Activated CD8-positive, alpha-beta memory T cell treated with anti-CD3 and anti-CD28 coated beads, Interleukin-2, amount 10 ng/mL, durations not matched to agents 7 days and 5 days (primary cell): ENCODE measurements around the gene CCSER1. TPM values are rescaled to one million over a fixed set of nuclear protein-coding genes. Genes with fewer than 3 reads are reported as not detected.
"Not testable (repeated sequence)": the region's sequence is repeated elsewhere in the genome, so short reads cannot be mapped to it uniquely, and the experiment has no call there.

Experiments
- ATAC-seq: fragments of 150-1000 bp; cut with Tn5 transposase; one replicate; pipeline ENCODE4 v1.10.0; 2021; ENCODE audit warnings: moderate library complexity
- CTCF ChIA-PET: fragments of 350-600 bp; sonication (Branson Sonifier 250); formaldehyde crosslinking; loops from one replicate; lab custom pipeline; 2021; ENCODE audit warnings: antibody characterized with exemption; lab: Charles Lee
- DNase-seq: peaks from one replicate; pipeline ENCODE4 v3.0.0-alpha.2; 2020
- H3K27ac Mint-ChIP-seq: one replicate; pipeline ENCODE4 v1.8.0; 2021; ENCODE audit warnings: mild to moderate bottlenecking, mixed read lengths
- H3K27me3 Mint-ChIP-seq: one replicate; pipeline ENCODE4 v1.8.0; 2021; ENCODE audit warnings: mixed read lengths
- H3K36me3 Mint-ChIP-seq: one replicate; pipeline ENCODE4 v1.8.0; 2021; ENCODE audit warnings: mild to moderate bottlenecking, mixed read lengths
- H3K4me1 Mint-ChIP-seq: one replicate; pipeline ENCODE4 v1.8.0; 2021; ENCODE audit warnings: mixed read lengths
- H3K4me3 Mint-ChIP-seq: one replicate; pipeline ENCODE4 v1.8.0; 2021; ENCODE audit warnings: mild to moderate bottlenecking, moderate library complexity, mixed read lengths
- H3K9me3 Mint-ChIP-seq: one replicate; pipeline ENCODE4 v1.8.0; 2022; ENCODE audit warnings: low read depth, mixed read lengths
- total RNA-seq, 2 experiments: library from RNA; stranded (reverse); gene quantifications; one replicate each; pipeline ENCODE4 v1.2.3, GENCODE V29; 2021

CCSER1 gene
- total RNA-seq, 2 experiments from 2014 or later: 0.16 TPM; not detected in 1

- Mint-ChIP-seq H3K27me3 (no peaks in the 10 kb centered on the region), H3K9me3 (peaks cover 7% of the 10 kb centered on the region), H3K4me1 (no peaks in the 10 kb centered on the region), H3K36me3 (no peaks in the 10 kb centered on the region), H3K4me3 (no peak overlapping the region), H3K27ac (no peak overlapping the region)
- ATAC-seq (no peak), DNase-seq (no peak)
- CTCF ChIA-PET: no interaction called here
These were observed 1085.0 kb downstream of the CCSER1 start for GRCh38 chr4:91212211-91212610.

GRCh38 chr4:91217831-91218403 lies 1090.7 kb downstream of the CCSER1 start:
- CTCF ChIA-PET, ATAC-seq, DNase-seq, H3K9me3 Mint-ChIP-seq, H3K27ac Mint-ChIP-seq, H3K4me1 Mint-ChIP-seq, H3K27me3 Mint-ChIP-seq, H3K4me3 Mint-ChIP-seq, H3K36me3 Mint-ChIP-seq: not testable (repeated sequence)

- ATAC-seq (no peak), DNase-seq (no peak)
- H3K27me3 Mint-ChIP-seq: no peaks in the 10 kb centered on the region
- no peak overlapping the region for H3K27ac Mint-ChIP-seq
- H3K4me3 Mint-ChIP-seq: no peak overlapping the region
- no peaks in the 10 kb centered on the region for H3K4me1 Mint-ChIP-seq
- H3K36me3 Mint-ChIP-seq: no peaks in the 10 kb centered on the region
- CTCF ChIA-PET: no interaction called here
- peaks cover 5% of the 10 kb centered on the region for H3K9me3 Mint-ChIP-seq
These were observed 1093.1 kb downstream of the CCSER1 start for GRCh38 chr4:91220315-91220714.

DNA sequence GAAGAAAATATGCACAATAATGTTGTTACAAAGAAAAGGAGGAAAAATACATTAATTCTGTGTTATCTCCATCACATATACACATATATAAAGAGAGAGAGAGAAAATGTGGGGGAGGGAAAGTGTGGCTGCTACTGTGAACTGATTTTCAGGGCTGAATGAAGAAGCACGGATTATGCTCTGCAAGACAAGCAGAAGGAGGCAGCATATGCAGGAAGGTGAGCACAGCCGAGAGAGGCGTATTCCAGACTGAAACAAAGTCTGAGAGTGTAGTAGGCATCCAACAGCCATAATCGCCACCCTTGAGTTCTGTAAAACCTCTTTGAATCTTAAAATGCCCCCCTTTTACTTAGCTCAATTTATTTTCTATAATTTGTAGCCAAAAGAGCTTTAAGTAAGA lies 1094.8 kb downstream of the CCSER1 start:
- no peaks in the 10 kb centered on the region for H3K36me3 Mint-ChIP-seq
- no peaks in the 10 kb centered on the region for H3K27me3 Mint-ChIP-seq
- CTCF ChIA-PET: no interaction called here
- H3K27ac Mint-ChIP-seq: no peak overlapping the region
- DNase-seq: no peak
- H3K4me1 Mint-ChIP-seq: no peaks in the 10 kb centered on the region
- ATAC-seq: no peak
- H3K9me3 Mint-ChIP-seq: peaks cover 4% of the 10 kb centered on the region
- no peak overlapping the region for H3K4me3 Mint-ChIP-seq

GRCh38 chr4:91226867-91227266 lies 1099.7 kb downstream of the CCSER1 start:
- no peak for DNase-seq
- no peaks in the 10 kb centered on the region for H3K36me3 Mint-ChIP-seq
- no peak for ATAC-seq
- no peak overlapping the region for H3K27ac Mint-ChIP-seq
- no peaks in the 10 kb centered on the region for H3K4me1 Mint-ChIP-seq
- CTCF ChIA-PET: no interaction called here
- no peaks in the 10 kb centered on the region for H3K27me3 Mint-ChIP-seq
- no peak overlapping the region for H3K4me3 Mint-ChIP-seq
- peaks cover 2% of the 10 kb centered on the region for H3K9me3 Mint-ChIP-seq

GRCh38 chr4:91228659-91229058 lies 1101.5 kb downstream of the CCSER1 start:
- H3K4me3 Mint-ChIP-seq: no peak overlapping the region
- H3K36me3 Mint-ChIP-seq: no peaks in the 10 kb centered on the region
- H3K27me3 Mint-ChIP-seq: no peaks in the 10 kb centered on the region
- DNase-seq: no peak
- no peaks in the 10 kb centered on the region for H3K4me1 Mint-ChIP-seq
- H3K27ac Mint-ChIP-seq: no peak overlapping the region
- no peak for ATAC-seq
- H3K9me3 Mint-ChIP-seq: peaks cover 2% of the 10 kb centered on the region
- CTCF ChIA-PET: no interaction called here

- ATAC-seq (no peak), DNase-seq (no peak)
- Mint-ChIP-seq H3K27me3 (no peaks in the 10 kb centered on the region), H3K36me3 (no peaks in the 10 kb centered on the region), H3K27ac (no peak overlapping the region), H3K4me1 (no peaks in the 10 kb centered on the region), H3K4me3 (no peak overlapping the region), H3K9me3 (peaks cover 3% of the 10 kb centered on the region)
- CTCF ChIA-PET: no interaction called here
These were observed 1106.0 kb downstream of the CCSER1 start for GRCh38 chr4:91233164-91233563.

DNA sequence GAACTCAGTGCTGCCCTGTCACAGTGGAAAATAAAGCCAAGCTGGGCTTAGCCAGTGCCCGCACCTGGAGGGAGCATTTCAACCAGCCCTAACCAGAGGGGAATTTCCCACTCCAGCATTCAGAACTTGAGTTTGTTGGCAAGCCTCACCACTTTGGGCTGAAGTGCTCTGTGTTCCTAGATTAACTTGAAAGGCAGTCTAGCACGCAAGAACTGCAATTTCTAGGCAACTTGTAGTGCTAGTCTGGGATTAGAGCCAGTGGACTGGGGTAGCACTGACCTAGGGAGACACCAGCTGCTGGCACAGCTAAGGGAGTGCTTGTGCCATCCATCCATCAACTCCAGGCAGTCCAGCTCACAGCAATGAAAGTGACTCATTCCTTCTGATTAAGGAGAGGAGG lies 1115.9 kb downstream of the CCSER1 start:
- H3K9me3 Mint-ChIP-seq: peaks cover 11% of the 10 kb centered on the region
- CTCF ChIA-PET: no interaction called here
- no peaks in the 10 kb centered on the region for H3K4me1 Mint-ChIP-seq
- H3K27ac Mint-ChIP-seq: no peak overlapping the region
- DNase-seq: no peak
- no peaks in the 10 kb centered on the region for H3K36me3 Mint-ChIP-seq
- H3K27me3 Mint-ChIP-seq: no peaks in the 10 kb centered on the region
- ATAC-seq: no peak
- no peak overlapping the region for H3K4me3 Mint-ChIP-seq

DNA sequence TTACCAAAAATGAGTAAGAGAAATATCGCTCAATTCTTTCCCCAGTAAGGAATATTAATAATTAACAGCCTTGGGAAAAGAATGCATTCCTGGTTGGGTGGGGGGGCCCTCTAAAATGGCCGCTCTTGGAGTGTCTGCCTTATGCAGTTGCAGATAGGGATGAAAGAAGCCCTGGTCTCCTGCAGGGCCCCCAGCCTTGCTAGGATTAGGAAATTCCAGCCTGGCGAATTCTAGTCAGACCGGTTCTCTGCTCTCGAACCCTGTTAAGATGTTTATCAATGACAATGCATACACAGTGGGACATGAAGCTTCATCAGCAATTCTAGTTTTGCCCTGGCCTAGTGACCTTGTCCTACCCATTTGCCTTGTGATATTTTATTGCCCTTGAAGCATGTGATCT lies 1128.8 kb downstream of the CCSER1 start:
- Mint-ChIP-seq H3K4me1 (no peaks in the 10 kb centered on the region), H3K27ac (no peak overlapping the region), H3K9me3 (no peaks in the 10 kb centered on the region), H3K36me3 (no peaks in the 10 kb centered on the region), H3K4me3 (no peak overlapping the region), H3K27me3 (no peaks in the 10 kb centered on the region)
- CTCF ChIA-PET: no interaction called here
- ATAC-seq: no peak
- no peak for DNase-seq

- ATAC-seq (no peak), DNase-seq (no peak)
- H3K9me3 Mint-ChIP-seq: no peaks in the 10 kb centered on the region
- CTCF ChIA-PET: no interaction called here
- H3K4me3 Mint-ChIP-seq: no peak overlapping the region
- H3K27me3 Mint-ChIP-seq: no peaks in the 10 kb centered on the region
- no peaks in the 10 kb centered on the region for H3K36me3 Mint-ChIP-seq
- no peak overlapping the region for H3K27ac Mint-ChIP-seq
- H3K4me1 Mint-ChIP-seq: no peaks in the 10 kb centered on the region
These were observed 1129.6 kb downstream of the CCSER1 start for GRCh38 chr4:91256751-91257150.

- Mint-ChIP-seq H3K9me3 (peaks cover 3% of the 10 kb centered on the region), H3K4me3 (no peak overlapping the region), H3K27me3 (no peaks in the 10 kb centered on the region), H3K27ac (no peak overlapping the region), H3K36me3 (no peaks in the 10 kb centered on the region), H3K4me1 (no peaks in the 10 kb centered on the region)
- DNase-seq (no peak), ATAC-seq (no peak)
- CTCF ChIA-PET: no interaction called here
These were observed 1130.5 kb downstream of the CCSER1 start for GRCh38 chr4:91257721-91258120.

DNA sequence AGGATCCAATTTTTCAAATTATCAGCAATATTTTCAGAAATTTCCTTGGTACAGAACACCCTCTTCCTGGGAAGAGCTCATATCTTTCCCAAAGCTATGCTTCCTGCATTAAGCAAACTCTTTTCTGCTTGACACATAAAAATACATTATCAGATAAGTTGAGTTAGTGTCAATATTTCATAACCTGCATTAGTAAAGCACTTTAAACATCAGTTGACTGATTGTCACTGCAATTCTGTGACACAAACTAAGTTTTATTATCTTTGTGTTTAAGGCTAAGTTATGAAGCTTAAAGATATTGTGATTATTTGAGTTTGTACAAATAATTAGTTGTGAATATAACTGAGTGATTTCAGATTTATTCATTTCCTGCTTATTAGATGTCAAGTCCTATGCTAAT lies 1131.1 kb downstream of the CCSER1 start:
- no peak overlapping the region for H3K4me3 Mint-ChIP-seq
- no peaks in the 10 kb centered on the region for H3K4me1 Mint-ChIP-seq
- no peaks in the 10 kb centered on the region for H3K36me3 Mint-ChIP-seq
- DNase-seq (no peak), ATAC-seq (no peak)
- H3K27ac Mint-ChIP-seq: no peak overlapping the region
- no peaks in the 10 kb centered on the region for H3K27me3 Mint-ChIP-seq
- CTCF ChIA-PET: interaction anchor here (0.6 kb wide), 1 partner anchor 18 kb away, joined by 3 read pairs; no protein-coding TSS in a partner anchor
- H3K9me3 Mint-ChIP-seq: peaks cover 3% of the 10 kb centered on the region

DNA sequence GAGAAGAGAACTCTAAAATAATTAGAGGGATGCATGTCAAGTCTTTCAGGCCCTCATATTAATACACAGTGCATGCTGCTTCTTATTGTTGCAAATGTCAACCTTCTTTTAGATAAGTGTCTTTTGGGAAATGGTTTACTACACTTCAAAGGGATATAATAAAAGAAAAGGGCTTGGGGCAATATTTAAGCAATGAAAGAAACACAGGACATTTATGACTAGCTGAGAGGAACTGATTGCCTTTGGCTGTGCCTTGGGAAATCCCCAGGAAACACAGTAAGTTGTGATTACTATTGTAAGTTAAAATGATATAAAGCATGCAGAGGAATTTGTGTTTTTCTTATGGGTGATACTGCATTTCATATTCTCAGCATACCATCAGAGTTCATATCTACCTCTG lies 1140.3 kb downstream of the CCSER1 start:
- H3K4me1 Mint-ChIP-seq: no peaks in the 10 kb centered on the region
- DNase-seq (no peak), ATAC-seq (no peak)
- H3K9me3 Mint-ChIP-seq: peaks cover 7% of the 10 kb centered on the region
- H3K36me3 Mint-ChIP-seq: no peaks in the 10 kb centered on the region
- H3K27me3 Mint-ChIP-seq: no peaks in the 10 kb centered on the region
- no peak overlapping the region for H3K27ac Mint-ChIP-seq
- H3K4me3 Mint-ChIP-seq: no peak overlapping the region
- CTCF ChIA-PET: no interaction called here

- H3K27me3 Mint-ChIP-seq, ATAC-seq, CTCF ChIA-PET, H3K9me3 Mint-ChIP-seq, H3K27ac Mint-ChIP-seq, H3K36me3 Mint-ChIP-seq, DNase-seq, H3K4me1 Mint-ChIP-seq, H3K4me3 Mint-ChIP-seq: not testable (repeated sequence)
These were observed 1141.3 kb downstream of the CCSER1 start for GRCh38 chr4:91268481-91268880.

DNA sequence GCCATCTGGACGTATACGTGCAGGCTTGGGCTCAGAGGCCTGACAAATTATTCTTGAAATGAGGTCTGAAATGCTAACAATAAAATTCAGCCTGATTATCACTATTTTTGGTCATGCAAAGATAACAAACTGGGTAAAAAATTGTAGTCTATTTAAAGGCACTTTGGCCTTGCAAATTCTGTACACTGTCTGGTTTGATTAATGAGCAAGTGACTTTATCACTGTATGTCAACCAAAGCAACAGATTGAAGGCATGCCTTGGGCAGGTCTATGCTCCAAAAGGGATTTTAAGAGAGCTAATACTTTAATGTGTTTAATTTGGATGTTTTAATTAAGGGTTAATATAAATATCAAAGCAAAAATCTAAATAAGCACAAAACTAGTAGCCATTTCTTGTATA lies 1141.7 kb downstream of the CCSER1 start:
- ATAC-seq: no peak
- no peaks in the 10 kb centered on the region for H3K36me3 Mint-ChIP-seq
- CTCF ChIA-PET: no interaction called here
- H3K27ac Mint-ChIP-seq: no peak overlapping the region
- H3K4me1 Mint-ChIP-seq: no peaks in the 10 kb centered on the region
- DNase-seq: no peak
- no peaks in the 10 kb centered on the region for H3K27me3 Mint-ChIP-seq
- peaks cover 5% of the 10 kb centered on the region for H3K9me3 Mint-ChIP-seq
- H3K4me3 Mint-ChIP-seq: no peak overlapping the region
